Uterus (tissue), 2 donors: Measurements from ENCODE around the gene TSACC.

Experiments
- POLR2A ChIP-seq, 2 donors: fragments of 450-650 bp; IDR thresholded peaks; one replicate each; pipeline ENCODE4 v1.6.1; 2016; ENCODE audit warnings: antibody characterized with exemption in 2 of 2, mild to moderate bottlenecking in 1 of 2, moderate library complexity in 1 of 2
- TF ChIP-seq, protein P1 (sequence below), 4 experiments: fragments of 200-600 bp in 2 of 4; fragments of 450-650 bp in 2 of 4; sonication (generic) in 2 of 4; IDR thresholded peaks; one replicate each; pipeline ENCODE4 v1.5.1; 2016 to 2019; ENCODE audit warnings: antibody characterized with exemption in 4 of 4, mild to moderate bottlenecking in 2 of 4, moderate library complexity in 1 of 4

DNA sequence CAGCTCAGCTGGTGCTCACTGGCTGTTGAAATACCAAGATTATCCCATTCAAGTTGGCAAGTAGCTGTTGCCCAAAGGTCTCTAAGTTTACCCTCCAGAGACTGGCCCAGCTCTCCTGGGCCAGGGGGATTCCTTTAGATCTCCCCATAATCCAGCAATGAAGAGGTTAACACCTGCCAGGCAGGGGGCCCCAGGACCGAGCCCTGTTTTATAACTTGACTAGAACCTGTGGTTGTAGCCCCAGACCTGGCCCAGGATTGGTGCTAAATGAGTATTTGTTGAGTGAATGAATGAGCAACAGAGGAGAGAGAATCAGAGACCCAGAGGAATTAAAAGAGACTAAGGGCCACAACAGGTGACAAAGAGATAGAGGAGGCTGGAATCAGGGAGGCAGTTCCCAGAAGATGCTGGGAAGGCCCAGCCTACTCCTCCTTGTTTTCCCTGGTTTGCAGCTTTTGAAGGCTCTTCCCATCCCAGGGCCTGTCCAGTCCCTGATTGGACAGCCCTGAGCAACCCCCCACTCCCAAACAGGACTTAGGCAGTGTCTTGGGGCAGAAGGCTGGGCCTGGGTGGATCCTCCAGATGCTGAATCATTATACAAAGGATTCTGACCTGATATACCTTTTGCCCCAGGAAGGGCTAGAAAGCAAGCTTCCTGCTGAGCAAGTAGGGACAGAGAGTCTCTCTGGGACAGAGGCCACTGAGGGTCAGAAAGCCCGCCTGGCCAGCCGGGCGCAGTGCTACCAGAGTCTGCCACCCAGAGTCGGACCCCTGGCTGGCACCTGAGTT lies 28.2 kb downstream of the TSACC start:
- TF ChIP-seq, protein P1, sequence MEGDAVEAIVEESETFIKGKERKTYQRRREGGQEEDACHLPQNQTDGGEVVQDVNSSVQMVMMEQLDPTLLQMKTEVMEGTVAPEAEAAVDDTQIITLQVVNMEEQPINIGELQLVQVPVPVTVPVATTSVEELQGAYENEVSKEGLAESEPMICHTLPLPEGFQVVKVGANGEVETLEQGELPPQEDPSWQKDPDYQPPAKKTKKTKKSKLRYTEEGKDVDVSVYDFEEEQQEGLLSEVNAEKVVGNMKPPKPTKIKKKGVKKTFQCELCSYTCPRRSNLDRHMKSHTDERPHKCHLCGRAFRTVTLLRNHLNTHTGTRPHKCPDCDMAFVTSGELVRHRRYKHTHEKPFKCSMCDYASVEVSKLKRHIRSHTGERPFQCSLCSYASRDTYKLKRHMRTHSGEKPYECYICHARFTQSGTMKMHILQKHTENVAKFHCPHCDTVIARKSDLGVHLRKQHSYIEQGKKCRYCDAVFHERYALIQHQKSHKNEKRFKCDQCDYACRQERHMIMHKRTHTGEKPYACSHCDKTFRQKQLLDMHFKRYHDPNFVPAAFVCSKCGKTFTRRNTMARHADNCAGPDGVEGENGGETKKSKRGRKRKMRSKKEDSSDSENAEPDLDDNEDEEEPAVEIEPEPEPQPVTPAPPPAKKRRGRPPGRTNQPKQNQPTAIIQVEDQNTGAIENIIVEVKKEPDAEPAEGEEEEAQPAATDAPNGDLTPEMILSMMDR (IDR thresholded peaks at IDR 0.05): no peak
- TF ChIP-seq POLR2A (IDR thresholded peaks at IDR 0.05): no peak
